Measurements from ENCODE around the gene SLC38A2.

The SLC38A2 gene

GRCh38 chr12:46360908-46361666 lies 11.5 kb downstream of the SLC38A2 start:
- no peak overlapping the region for H3K27ac ChIP-seq (ENCODE audit: low read length)
- no peaks in the 10 kb centered on the region for H3K9me3 ChIP-seq (ENCODE audit: control insufficient read depth in 2 of 2, low read length in 2 of 2)
- no peaks in the 10 kb centered on the region for H3K27me3 ChIP-seq (ENCODE audit: control insufficient read depth in 1 of 2, insufficient read depth in 2 of 2, low read length in 2 of 2)
- no peak overlapping the region for H3K4me3 ChIP-seq (ENCODE audit: low read length in 2 of 2)
- H3K9ac ChIP-seq (ENCODE audit: low read length in 2 of 2), result no peak overlapping the region
- H3K36me3 ChIP-seq (ENCODE audit: control insufficient read depth in 2 of 2, insufficient read depth in 2 of 2, low read length in 2 of 2), result peaks cover 44 to 66% of the 10 kb centered on the region in 2 donors
- H3K4me1 ChIP-seq (ENCODE audit: control insufficient read depth, insufficient read depth, low read length), result peaks cover 13% of the 10 kb centered on the region

- Histone ChIP-seq H3K36me3 (ENCODE audit: control insufficient read depth in 2 of 2, insufficient read depth in 2 of 2, low read length in 2 of 2) (peaks cover 38 to 59% of the 10 kb centered on the region in 2 donors), H3K4me1 (ENCODE audit: control insufficient read depth, insufficient read depth, low read length) (peaks cover 7% of the 10 kb centered on the region), H3K9me3 (ENCODE audit: control insufficient read depth in 2 of 2, low read length in 2 of 2) (no peaks in the 10 kb centered on the region), H3K27me3 (ENCODE audit: control insufficient read depth in 1 of 2, insufficient read depth in 2 of 2, low read length in 2 of 2) (no peaks in the 10 kb centered on the region), H3K9ac (ENCODE audit: low read length in 2 of 2) (no peak overlapping the region), H3K4me3 (ENCODE audit: low read length in 2 of 2) (no peak overlapping the region), H3K27ac (ENCODE audit: low read length) (no peak overlapping the region)
Measured at GRCh38 chr12:46360370-46360769, 12.2 kb downstream of the SLC38A2 start.

- Histone ChIP-seq H3K27ac (ENCODE audit: low read length) (no peak overlapping the region), H3K9me3 (ENCODE audit: control insufficient read depth in 2 of 2, low read length in 2 of 2) (no peaks in the 10 kb centered on the region), H3K9ac (ENCODE audit: low read length in 2 of 2) (no peak overlapping the region), H3K4me3 (ENCODE audit: low read length in 2 of 2) (no peak overlapping the region), H3K4me1 (ENCODE audit: control insufficient read depth, insufficient read depth, low read length) (peaks cover 3% of the 10 kb centered on the region), H3K27me3 (ENCODE audit: control insufficient read depth in 1 of 2, insufficient read depth in 2 of 2, low read length in 2 of 2) (no peaks in the 10 kb centered on the region), H3K36me3 (ENCODE audit: control insufficient read depth in 2 of 2, insufficient read depth in 2 of 2, low read length in 2 of 2) (peaks cover 36 to 53% of the 10 kb centered on the region in 2 donors)
Measured at GRCh38 chr12:46359667-46360280, 12.8 kb downstream of the SLC38A2 start.

GRCh38 chr12:46358791-46359666 lies 13.5 kb downstream of the SLC38A2 start:
- peaks cover 33 to 48% of the 10 kb centered on the region in 2 donors for H3K36me3 ChIP-seq (ENCODE audit: control insufficient read depth in 2 of 2, insufficient read depth in 2 of 2, low read length in 2 of 2)

GRCh38 chr12:46358325-46358700 lies 14.3 kb downstream of the SLC38A2 start:
- peaks cover 3% of the 10 kb centered on the region for H3K4me1 ChIP-seq (ENCODE audit: control insufficient read depth, insufficient read depth, low read length)
- H3K4me3 ChIP-seq (ENCODE audit: low read length in 2 of 2), result no peak overlapping the region
- H3K9me3 ChIP-seq (ENCODE audit: control insufficient read depth in 2 of 2, low read length in 2 of 2), result no peaks in the 10 kb centered on the region
- no peak overlapping the region for H3K9ac ChIP-seq (ENCODE audit: low read length in 2 of 2)
- no peaks in the 10 kb centered on the region for H3K27me3 ChIP-seq (ENCODE audit: control insufficient read depth in 1 of 2, insufficient read depth in 2 of 2, low read length in 2 of 2)
- H3K27ac ChIP-seq (ENCODE audit: low read length), result no peak overlapping the region
- peaks cover 29 to 41% of the 10 kb centered on the region in 2 donors for H3K36me3 ChIP-seq (ENCODE audit: control insufficient read depth in 2 of 2, insufficient read depth in 2 of 2, low read length in 2 of 2)

More at GRCh38 chr12:46358791-46359666, 13.5 kb downstream of the SLC38A2 start:
- H3K4me1 ChIP-seq (ENCODE audit: control insufficient read depth, insufficient read depth, low read length), result peaks cover 3% of the 10 kb centered on the region
- no peaks in the 10 kb centered on the region for H3K27me3 ChIP-seq (ENCODE audit: control insufficient read depth in 1 of 2, insufficient read depth in 2 of 2, low read length in 2 of 2)
- no peak overlapping the region for H3K9ac ChIP-seq (ENCODE audit: low read length in 2 of 2)
- H3K4me3 ChIP-seq (ENCODE audit: low read length in 2 of 2), result no peak overlapping the region
- H3K27ac ChIP-seq (ENCODE audit: low read length), result no peak overlapping the region
- H3K9me3 ChIP-seq (ENCODE audit: control insufficient read depth in 2 of 2, low read length in 2 of 2), result no peaks in the 10 kb centered on the region

- no peak overlapping the region for H3K27ac ChIP-seq (ENCODE audit: low read length)
- H3K4me1 ChIP-seq (ENCODE audit: control insufficient read depth, insufficient read depth, low read length), result no peaks in the 10 kb centered on the region
- H3K4me3 ChIP-seq (ENCODE audit: low read length in 2 of 2), result no peak overlapping the region
- H3K27me3 ChIP-seq (ENCODE audit: control insufficient read depth in 1 of 2, insufficient read depth in 2 of 2, low read length in 2 of 2), result no peaks in the 10 kb centered on the region
- no peak overlapping the region for H3K9ac ChIP-seq (ENCODE audit: low read length in 2 of 2)
- no peaks in the 10 kb centered on the region for H3K9me3 ChIP-seq (ENCODE audit: control insufficient read depth in 2 of 2, low read length in 2 of 2)
- peaks cover 24 to 35% of the 10 kb centered on the region in 2 donors for H3K36me3 ChIP-seq (ENCODE audit: control insufficient read depth in 2 of 2, insufficient read depth in 2 of 2, low read length in 2 of 2)
Measured at GRCh38 chr12:46357438-46358324, 14.9 kb downstream of the SLC38A2 start.

GRCh38 chr12:46356655-46357437 lies 15.7 kb downstream of the SLC38A2 start:
- Histone ChIP-seq H3K9ac (ENCODE audit: low read length in 2 of 2) (no peak overlapping the region), H3K36me3 (ENCODE audit: control insufficient read depth in 2 of 2, insufficient read depth in 2 of 2, low read length in 2 of 2) (peaks cover 19 to 29% of the 10 kb centered on the region in 2 donors), H3K9me3 (ENCODE audit: control insufficient read depth in 2 of 2, low read length in 2 of 2) (no peaks in the 10 kb centered on the region), H3K27ac (ENCODE audit: low read length) (no peak overlapping the region), H3K4me1 (ENCODE audit: control insufficient read depth, insufficient read depth, low read length) (no peaks in the 10 kb centered on the region), H3K4me3 (ENCODE audit: low read length in 2 of 2) (no peak overlapping the region), H3K27me3 (ENCODE audit: control insufficient read depth in 1 of 2, insufficient read depth in 2 of 2, low read length in 2 of 2) (no peaks in the 10 kb centered on the region)

- H3K4me1 ChIP-seq (ENCODE audit: control insufficient read depth, insufficient read depth, low read length), result no peaks in the 10 kb centered on the region
- H3K9me3 ChIP-seq (ENCODE audit: control insufficient read depth in 2 of 2, low read length in 2 of 2), result no peaks in the 10 kb centered on the region
- no peak overlapping the region for H3K27ac ChIP-seq (ENCODE audit: low read length)
- H3K27me3 ChIP-seq (ENCODE audit: control insufficient read depth in 1 of 2, insufficient read depth in 2 of 2, low read length in 2 of 2), result no peaks in the 10 kb centered on the region
- H3K36me3 ChIP-seq (ENCODE audit: control insufficient read depth in 2 of 2, insufficient read depth in 2 of 2, low read length in 2 of 2), result peaks cover 5 to 11% of the 10 kb centered on the region in 2 donors
- no peak overlapping the region for H3K9ac ChIP-seq (ENCODE audit: low read length in 2 of 2)
- H3K4me3 ChIP-seq (ENCODE audit: low read length in 2 of 2), result no peak overlapping the region
Measured at GRCh38 chr12:46354802-46355199, 17.8 kb downstream of the SLC38A2 start.

GRCh38 chr12:46354111-46354801 lies 18.3 kb downstream of the SLC38A2 start:
- no peak overlapping the region for H3K27ac ChIP-seq (ENCODE audit: low read length)
- H3K9ac ChIP-seq (ENCODE audit: low read length in 2 of 2), result no peak overlapping the region
- peaks cover 0 to 6% of the 10 kb centered on the region in 2 donors for H3K36me3 ChIP-seq (ENCODE audit: control insufficient read depth in 2 of 2, insufficient read depth in 2 of 2, low read length in 2 of 2)
- no peaks in the 10 kb centered on the region for H3K4me1 ChIP-seq (ENCODE audit: control insufficient read depth, insufficient read depth, low read length)
- no peaks in the 10 kb centered on the region for H3K27me3 ChIP-seq (ENCODE audit: control insufficient read depth in 1 of 2, insufficient read depth in 2 of 2, low read length in 2 of 2)
- no peaks in the 10 kb centered on the region for H3K9me3 ChIP-seq (ENCODE audit: control insufficient read depth in 2 of 2, low read length in 2 of 2)
- H3K4me3 ChIP-seq (ENCODE audit: low read length in 2 of 2), result no peak overlapping the region
